Measurements from ENCODE around the gene FHAD1. TPM values are rescaled to one million over a fixed set of nuclear protein-coding genes. Genes with fewer than 3 reads are reported as not detected.

FHAD1 gene
- total and polyA plus RNA-seq, 9 of the 15 experiments (the other 6 are each of a cell fraction or from before 2014, with no cell fraction given), result 0.32 to 2.1 (median 1.5) TPM; not detected in 1

DNA sequence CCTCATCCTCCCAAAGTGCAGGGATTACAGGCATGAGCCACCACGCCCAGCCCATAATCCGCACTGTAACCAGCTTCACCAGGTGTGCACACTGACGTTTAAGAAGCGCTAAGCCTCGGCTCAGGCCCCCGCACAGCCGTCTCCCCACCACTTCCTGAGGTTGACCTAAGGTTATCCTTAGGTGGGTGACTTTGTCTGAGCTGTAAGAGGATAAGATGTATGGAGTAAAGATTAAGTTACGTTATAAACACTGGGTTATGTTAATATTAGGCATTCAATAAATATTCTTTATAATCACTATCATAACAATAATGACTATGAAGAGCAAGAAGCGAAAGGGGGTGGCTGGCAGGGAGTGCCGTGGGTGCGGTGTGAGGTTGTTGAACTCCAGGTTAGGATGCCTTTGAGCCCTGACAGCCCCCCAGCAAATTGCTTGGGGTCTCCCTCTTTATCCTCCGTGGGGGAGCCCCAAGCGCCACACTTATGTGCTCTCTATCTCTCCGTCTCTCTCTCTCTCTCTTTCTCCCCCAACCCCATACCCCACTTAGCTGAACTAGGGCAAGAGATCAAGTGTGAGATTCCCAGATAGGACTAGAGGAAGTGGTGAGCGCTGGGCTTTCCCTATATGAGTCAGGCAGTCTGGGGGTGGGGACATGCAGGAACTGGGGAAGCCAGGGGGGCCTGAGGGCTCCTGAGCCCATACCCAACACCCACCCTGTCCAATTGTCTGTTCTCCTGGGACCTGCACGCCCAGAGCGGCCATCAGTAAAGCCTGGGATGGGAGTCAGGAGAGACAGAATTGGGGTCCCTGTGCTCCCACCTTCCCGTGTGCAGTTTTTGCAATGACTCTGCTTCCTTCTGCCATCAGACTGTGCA lies 170.3 kb downstream of the FHAD1 start:
- H3K4me1 ChIP-seq (replicated peaks in 1 of 2; ENCODE audit: control insufficient read depth in 2 of 2, insufficient read depth in 2 of 2, low read length in 2 of 2), result peaks cover 23 to 55% of the 10 kb centered on the region in 2 experiments
- FAIRE-seq (peak; percentile 93), DNase-seq (ENCODE audit: extremely low read depth in 1 of 4, low spot score in 3 of 4) (peak; percentile 62 to 79 (median 70)), ATAC-seq (peak; percentile 82)
- peak overlapping the region; percentile 33; the same call in 1 of the 3 replicates for H3K27ac ChIP-seq (ENCODE audit: extremely low read depth, low read depth, low read length)
- H3K4me2 ChIP-seq (ENCODE audit: insufficient read depth, low read length), result peak overlapping the region; percentile 36; the same call in 1 of the 2 replicates
- H3K36me3 ChIP-seq (ENCODE audit: control insufficient read depth, insufficient read depth, low read length), result peaks cover 39% of the 10 kb centered on the region
- peaks cover 10% of the 10 kb centered on the region; the same call in 2 of the 3 replicates for H3K79me2 ChIP-seq (ENCODE audit: control insufficient read depth, insufficient read depth, low read length)
- H3K9me3 ChIP-seq (replicated peaks; ENCODE audit: control insufficient read depth, insufficient read depth, low read depth, low read length), result no peaks in the 10 kb centered on the region
- peaks cover 24% of the 10 kb centered on the region for H4K20me1 ChIP-seq (replicated peaks; ENCODE audit: control insufficient read depth, insufficient read depth, low read length)
- H3K4me3 ChIP-seq, result no peak overlapping the region
- ChIA-PET POLR2A (interaction anchor here (0.6 to 1.1 kb wide), 2 partner anchors 10 to 125 kb away, joined by 3 read pairs; no protein-coding TSS in a partner anchor), CTCF (ENCODE audit: low intra/inter-chr PET ratio) (no interaction called here)
- intact Hi-C loops (cut with micrococcal nuclease), result loop anchor here (5.0 kb wide), 1 partner anchor 95 kb away; no protein-coding TSS in a partner anchor
- no peaks in the 10 kb centered on the region for H3K27me3 ChIP-seq (ENCODE audit: control insufficient read depth in 2 of 2, insufficient read depth in 2 of 2, low read length in 2 of 2)
- BruUV-seq (replicated peaks), result no TSS peak
- H3K9me1 ChIP-seq (ENCODE audit: control insufficient read depth, insufficient read depth, low read length), result peaks cover 4% of the 10 kb centered on the region
- H3K9ac ChIP-seq (ENCODE audit: insufficient read depth in 1 of 2, low read depth in 2 of 2, low read length in 2 of 2), result peak overlapping the region in 1 of 2 experiments; percentile 41; a peak in 1 of 4 replicates
- H2AFZ ChIP-seq (ENCODE audit: low read depth, low read length), result no peak overlapping the region
- in situ Hi-C loops (cut with MboI), result no loop called here
- WGBS (ENCODE audit: insufficient coverage, low coverage, missing lambda C conversion rate), result 10% methylated on average over 18 of the region's 18 CpGs
- TF ChIP-seq ZBTB7A (IDR thresholded peaks at IDR 0.05; ENCODE audit: borderline replicate concordance, control insufficient read depth, low read depth, low read length) (peak; percentile 91; the same call in 1 of the 2 replicates), ZKSCAN3 (CRISPR knock-in tag; IDR thresholded peaks at IDR 0.05) (no peak), JUND (IDR thresholded peaks at IDR 0.05; ENCODE audit: borderline replicate concordance, low read depth, low read length) (peak; percentile 95), JUND (tag; IDR thresholded peaks at IDR 0.05; ENCODE audit: borderline replicate concordance, low read depth, low read length) (peak; percentile 89; the same call in 2 of the 3 replicates), TBL1XR1 (IDR thresholded peaks at IDR 0.05; ENCODE audit: low read length in 2 of 2) (peak in 1 of 2 experiments; percentile 50; a peak in 1 of 4 replicates)
- TF ChIP-seq, protein P1, sequence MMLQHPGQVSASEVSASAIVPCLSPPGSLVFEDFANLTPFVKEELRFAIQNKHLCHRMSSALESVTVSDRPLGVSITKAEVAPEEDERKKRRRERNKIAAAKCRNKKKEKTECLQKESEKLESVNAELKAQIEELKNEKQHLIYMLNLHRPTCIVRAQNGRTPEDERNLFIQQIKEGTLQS (IDR thresholded peaks at IDR 0.05), result peak; percentile 86
- TF ChIP-seq, protein P1 (CRISPR knock-in tag; conservative IDR thresholded peaks at IDR 0.05), result no peak
- TF ChIP-seq, protein P2, sequence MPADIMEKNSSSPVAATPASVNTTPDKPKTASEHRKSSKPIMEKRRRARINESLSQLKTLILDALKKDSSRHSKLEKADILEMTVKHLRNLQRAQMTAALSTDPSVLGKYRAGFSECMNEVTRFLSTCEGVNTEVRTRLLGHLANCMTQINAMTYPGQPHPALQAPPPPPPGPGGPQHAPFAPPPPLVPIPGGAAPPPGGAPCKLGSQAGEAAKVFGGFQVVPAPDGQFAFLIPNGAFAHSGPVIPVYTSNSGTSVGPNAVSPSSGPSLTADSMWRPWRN (IDR thresholded peaks at IDR 0.05; ENCODE audit: low read depth), result no peak; the same call in 1 of the 2 replicates
- TF ChIP-seq, protein P3, sequence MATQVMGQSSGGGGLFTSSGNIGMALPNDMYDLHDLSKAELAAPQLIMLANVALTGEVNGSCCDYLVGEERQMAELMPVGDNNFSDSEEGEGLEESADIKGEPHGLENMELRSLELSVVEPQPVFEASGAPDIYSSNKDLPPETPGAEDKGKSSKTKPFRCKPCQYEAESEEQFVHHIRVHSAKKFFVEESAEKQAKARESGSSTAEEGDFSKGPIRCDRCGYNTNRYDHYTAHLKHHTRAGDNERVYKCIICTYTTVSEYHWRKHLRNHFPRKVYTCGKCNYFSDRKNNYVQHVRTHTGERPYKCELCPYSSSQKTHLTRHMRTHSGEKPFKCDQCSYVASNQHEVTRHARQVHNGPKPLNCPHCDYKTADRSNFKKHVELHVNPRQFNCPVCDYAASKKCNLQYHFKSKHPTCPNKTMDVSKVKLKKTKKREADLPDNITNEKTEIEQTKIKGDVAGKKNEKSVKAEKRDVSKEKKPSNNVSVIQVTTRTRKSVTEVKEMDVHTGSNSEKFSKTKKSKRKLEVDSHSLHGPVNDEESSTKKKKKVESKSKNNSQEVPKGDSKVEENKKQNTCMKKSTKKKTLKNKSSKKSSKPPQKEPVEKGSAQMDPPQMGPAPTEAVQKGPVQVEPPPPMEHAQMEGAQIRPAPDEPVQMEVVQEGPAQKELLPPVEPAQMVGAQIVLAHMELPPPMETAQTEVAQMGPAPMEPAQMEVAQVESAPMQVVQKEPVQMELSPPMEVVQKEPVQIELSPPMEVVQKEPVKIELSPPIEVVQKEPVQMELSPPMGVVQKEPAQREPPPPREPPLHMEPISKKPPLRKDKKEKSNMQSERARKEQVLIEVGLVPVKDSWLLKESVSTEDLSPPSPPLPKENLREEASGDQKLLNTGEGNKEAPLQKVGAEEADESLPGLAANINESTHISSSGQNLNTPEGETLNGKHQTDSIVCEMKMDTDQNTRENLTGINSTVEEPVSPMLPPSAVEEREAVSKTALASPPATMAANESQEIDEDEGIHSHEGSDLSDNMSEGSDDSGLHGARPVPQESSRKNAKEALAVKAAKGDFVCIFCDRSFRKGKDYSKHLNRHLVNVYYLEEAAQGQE (IDR thresholded peaks at IDR 0.05; ENCODE audit: borderline replicate concordance), result no peak
- TF ChIP-seq, protein P3 (CRISPR knock-in tag; IDR thresholded peaks at IDR 0.05; ENCODE audit: low read depth), result no peak

All from K562 (cell line).